K562 (cell line): ENCODE data around the gene NAV2. TPM values are rescaled to one million over a fixed set of nuclear protein-coding genes. Genes with fewer than 3 reads are reported as not detected.
"Not testable (repeated sequence)": the region's sequence is repeated elsewhere in the genome, so short reads cannot be mapped to it uniquely, and the experiment has no call there.

Source experiments
- ATAC-seq: fragments of 200-7000 bp; cut with Tn5 transposase; 3 replicates; pipeline ENCODE4 v1.9.1; 2020; ENCODE audit warnings: moderate library complexity
- BruUV-seq: library from RNA; stranded (reverse); fragments of 400-500 nt; replicated peaks from 2 replicates; lab custom pipeline; 2021; lab: Mats Ljungman, UMichigan
- CTCF ChIA-PET: fragments of 300-600 bp; formaldehyde crosslinking; extraction: SDS; loops from one replicate; lab custom pipeline; 2021; ENCODE audit warnings: low intra/inter-chr PET ratio; lab: Yijun Ruan, JAX
- POLR2A ChIA-PET: fragments of 300-600, 350-650 bp; sonication (Branson Sonifier 250); formaldehyde crosslinking; extraction: SDS; loops from one replicate; lab custom pipeline; 2021; ENCODE audit warnings: antibody characterized with exemption, inconsistent platforms; lab: Yijun Ruan, JAX
- DNase-seq, 4 experiments: peaks; one replicate each; pipeline versions ENCODE4 v3.0.0 to v3.0.0-alpha.2; 2011 to 2018; ENCODE audit warnings: low spot score in 3 of 4, mixed read lengths in 3 of 4; ENCODE audit errors: extremely low read depth in 1 of 4
- FAIRE-seq: peaks from 2 replicates; lab custom pipeline; 2011; peaks lifted over from hg19 to GRCh38; lab: Jason Lieb, UNC
- H2AFZ ChIP-seq: 2 replicates; pipeline ENCODE4 v1.6.0; 2011; ENCODE audit warnings: low read depth, low read length, control low read depth, inconsistent platforms
- H3K27ac ChIP-seq: fragments of 200-600 bp; 3 replicates; pipeline ENCODE4 v1.8.0; 2011; ENCODE audit warnings: low read depth, mild to moderate bottlenecking, control low read depth, inconsistent platforms, low read length, moderate library complexity, mixed read lengths; ENCODE audit errors: extremely low read depth
- H3K27me3 ChIP-seq, 2 experiments: fragments of 300-600 bp in 1 of 2; 2 replicates in 1 of 2; 3 replicates in 1 of 2; pipeline versions ENCODE4 v1.6.0 to v1.8.0; 2011; ENCODE audit warnings: inconsistent platforms in 2 of 2, low read length in 2 of 2, mild to moderate bottlenecking in 1 of 2, mixed read lengths in 1 of 2, moderate library complexity in 1 of 2; ENCODE audit not compliant: control insufficient read depth in 2 of 2, insufficient read depth in 2 of 2
- H3K36me3 ChIP-seq: fragments of 300-600 bp; 3 replicates; pipeline ENCODE4 v1.8.0; 2011; ENCODE audit warnings: mild to moderate bottlenecking, low read length, inconsistent platforms; ENCODE audit not compliant: control insufficient read depth, insufficient read depth
- H3K4me1 ChIP-seq, 2 experiments: fragments of 200-600 bp in 1 of 2; replicated peaks in 1 of 2; 2 replicates in 1 of 2; 3 replicates in 1 of 2; pipeline versions ENCODE4 v1.5.1 to v1.8.0; 2011; ENCODE audit warnings: inconsistent platforms in 2 of 2, low read length in 2 of 2, mild to moderate bottlenecking in 1 of 2, mixed read lengths in 1 of 2, moderate library complexity in 1 of 2; ENCODE audit not compliant: control insufficient read depth in 2 of 2, insufficient read depth in 2 of 2
- H3K4me2 ChIP-seq: 2 replicates; pipeline ENCODE4 v1.6.1; 2011; ENCODE audit warnings: low read length, control low read depth, inconsistent platforms, mixed read lengths; ENCODE audit not compliant: insufficient read depth
- H3K4me3 ChIP-seq: fragments of 200-600 bp; sonication (generic), shearing (Covaris generic); 2 replicates; pipeline ENCODE4 v1.5.1; 2016; ENCODE audit warnings: control low read depth, inconsistent platforms
- H3K79me2 ChIP-seq: fragments of 200-600 bp; 3 replicates; pipeline ENCODE4 v1.8.0; 2011; ENCODE audit warnings: low read length, inconsistent platforms; ENCODE audit not compliant: control insufficient read depth, insufficient read depth
- H3K9ac ChIP-seq, 2 experiments: 2 replicates each; pipeline versions ENCODE4 v1.6.0 to v1.6.1; 2011; ENCODE audit warnings: low read depth in 2 of 2, low read length in 2 of 2, control low read depth in 1 of 2, inconsistent platforms in 1 of 2, mild to moderate bottlenecking in 1 of 2, mixed read lengths in 1 of 2; ENCODE audit not compliant: insufficient read depth in 1 of 2
- H3K9me1 ChIP-seq: one replicate; pipeline ENCODE4 v1.6.0; 2011; ENCODE audit warnings: inconsistent platforms, mild to moderate bottlenecking, low read length, moderate library complexity; ENCODE audit not compliant: control insufficient read depth, insufficient read depth
- H3K9me3 ChIP-seq: replicated peaks from 2 replicates; pipeline ENCODE4 v1.5.1; 2011; ENCODE audit warnings: low read depth, low read length, inconsistent platforms; ENCODE audit not compliant: control insufficient read depth, insufficient read depth
- H4K20me1 ChIP-seq: replicated peaks from 2 replicates; pipeline ENCODE4 v1.6.1; 2011; ENCODE audit warnings: low read length, inconsistent platforms, mixed read lengths; ENCODE audit not compliant: control insufficient read depth, insufficient read depth
- POLR2B ChIP-seq: fragments of 450-650 bp; IDR thresholded peaks from 2 replicates; pipeline ENCODE4 v1.6.1; 2018; ENCODE audit warnings: low read depth; ENCODE audit not compliant: partially characterized antibody
- ZNF76 ChIP-seq: fragments of 250-450 bp; sonication (Bioruptor Pico); IDR thresholded peaks from 2 replicates; pipeline ENCODE4 v1.4.0; 2020; ENCODE audit warnings: mild to moderate bottlenecking, moderate library complexity, borderline replicate concordance
- WGBS: fragments of 100-300 bp; shearing (Covaris generic); methylation state at CpG from one replicate; pipeline ENCODE4 v1.1.6; 2016; ENCODE audit warnings: low coverage, mixed read lengths; ENCODE audit not compliant: insufficient coverage; ENCODE audit errors: missing lambda C conversion rate; 5-methylcytosine and 5-hydroxymethylcytosine counted together
- in situ Hi-C: fragments of 300-500 bp; cut with MboI; formaldehyde crosslinking; loops from 4 replicates; pipeline ENCODE4 v1.15.0; 2018; ENCODE audit warnings: inconsistent platforms, mixed read lengths
- intact Hi-C: fragments of 100-400 bp; cut with micrococcal nuclease; formaldehyde crosslinking; loops from 2 replicates; pipeline ENCODE4 v1.14.2; 2022
- polyA plus RNA-seq, 8 experiments: library from polyadenylated mRNA; depleted of rRNA in 4 of 8; stranded (reverse) in 5 of 8; unstranded in 3 of 8; fragments of >200 nt; fragmentation: Nextera tagmentation in 2 of 8; fragmentation: Illumina TruSeq in 1 of 8; extraction: Ambion mirVana in 2 of 8; extraction: Trizol in 1 of 8; gene quantifications; 2 replicates each; pipeline versions ENCODE4 v1.2.1 to v1.2.3, GENCODE V29; 2011 to 2014; ENCODE audit warnings: inconsistent platforms in 1 of 8, missing spikeins in 1 of 8
- total RNA-seq, 7 experiments: library from RNA; depleted of rRNA in 6 of 7; stranded (reverse); fragments of >200 nt in 6 of 7; fragmentation: Illumina TruSeq in 2 of 7; extraction: Trizol in 2 of 7; gene quantifications; 2 replicates each; pipeline versions ENCODE4 v1.2.1 to v1.2.3, GENCODE V29; 2011 to 2021; ENCODE audit warnings: low replicate concordance in 1 of 7

Gene NAV2
- total and polyA plus RNA-seq, 9 of the 15 experiments (the other 6 are each of a cell fraction or from before 2014, with no cell fraction given): 0.03 to 0.35 (median 0.05) TPM

GRCh38 chr11:19924716-19925115 lies 212.1 kb downstream of the NAV2 start:
- FAIRE-seq: no peak
- CTCF ChIA-PET: no interaction called here

GRCh38 chr11:19927403-19927802 lies 214.8 kb downstream of the NAV2 start:
- H3K4me3 ChIP-seq, BruUV-seq, FAIRE-seq, H3K36me3 ChIP-seq, H3K9me3 ChIP-seq, H3K79me2 ChIP-seq, H4K20me1 ChIP-seq, DNase-seq, H3K4me1 ChIP-seq, intact Hi-C loops, CTCF ChIA-PET, H3K9me1 ChIP-seq, H3K27ac ChIP-seq, H3K4me2 ChIP-seq, H2AFZ ChIP-seq, ATAC-seq, H3K9ac ChIP-seq: not testable (repeated sequence)
- in situ Hi-C loops: loop anchor here (25.0 kb wide), 1 partner anchor 685 kb away; no protein-coding TSS in a partner anchor
- POLR2A ChIA-PET: interaction anchor here (0.6 to 1.3 kb wide), 2 partner anchors 9 to 130 kb away, joined by 3 to 4 read pairs; no protein-coding TSS in a partner anchor
- WGBS: 0% methylated on average over 2 of the region's 2 CpGs
- peaks cover 22 to 29% of the 10 kb centered on the region in 2 experiments for H3K27me3 ChIP-seq

More at GRCh38 chr11:19924716-19925115, 212.1 kb downstream of the NAV2 start:
- WGBS: 0% methylated on average over 1 of the region's 1 CpG
- Histone ChIP-seq H3K4me3 (no peak overlapping the region), H3K4me1 (no peaks in the 10 kb centered on the region), H3K9me1 (no peaks in the 10 kb centered on the region), H3K79me2 (no peaks in the 10 kb centered on the region), H3K36me3 (no peaks in the 10 kb centered on the region), H4K20me1 (no peaks in the 10 kb centered on the region), H3K27me3 (peaks cover 10 to 18% of the 10 kb centered on the region in 2 experiments; a peak in 4 of 5 replicates), H3K27ac (no peak overlapping the region), H2AFZ (no peak overlapping the region), H3K4me2 (no peak overlapping the region), H3K9me3 (no peaks in the 10 kb centered on the region), H3K9ac (no peak overlapping the region)
- TF ChIP-seq ZNF76 (CRISPR knock-in tag) (no peak), POLR2B (no peak)
- BruUV-seq: no TSS peak
- intact Hi-C loops: no loop called here
- POLR2A ChIA-PET: no interaction called here
- DNase-seq (no peak), ATAC-seq (no peak)
- in situ Hi-C loops: loop anchor here (25.0 kb wide), 1 partner anchor 688 kb away; no protein-coding TSS in a partner anchor
